Measurements from ENCODE around the gene KCTD21.
A peak's percentile ranks its signal among the peaks of the same experiment; 100 is the strongest.

The KCTD21 gene

GRCh38 chr11:78196661-78197091 lies 8.2 kb upstream of the KCTD21 start:
- no peak for TF ChIP-seq CTCF (IDR thresholded peaks at IDR 0.05; ENCODE audit: control extremely low read depth, extremely low read depth, low read depth, missing control alignments)
- ChIA-PET CTCF (no interaction called here), POLR2A (no interaction called here)
- no peak for DNase-seq (ENCODE audit: extremely low spot score)

DNA sequence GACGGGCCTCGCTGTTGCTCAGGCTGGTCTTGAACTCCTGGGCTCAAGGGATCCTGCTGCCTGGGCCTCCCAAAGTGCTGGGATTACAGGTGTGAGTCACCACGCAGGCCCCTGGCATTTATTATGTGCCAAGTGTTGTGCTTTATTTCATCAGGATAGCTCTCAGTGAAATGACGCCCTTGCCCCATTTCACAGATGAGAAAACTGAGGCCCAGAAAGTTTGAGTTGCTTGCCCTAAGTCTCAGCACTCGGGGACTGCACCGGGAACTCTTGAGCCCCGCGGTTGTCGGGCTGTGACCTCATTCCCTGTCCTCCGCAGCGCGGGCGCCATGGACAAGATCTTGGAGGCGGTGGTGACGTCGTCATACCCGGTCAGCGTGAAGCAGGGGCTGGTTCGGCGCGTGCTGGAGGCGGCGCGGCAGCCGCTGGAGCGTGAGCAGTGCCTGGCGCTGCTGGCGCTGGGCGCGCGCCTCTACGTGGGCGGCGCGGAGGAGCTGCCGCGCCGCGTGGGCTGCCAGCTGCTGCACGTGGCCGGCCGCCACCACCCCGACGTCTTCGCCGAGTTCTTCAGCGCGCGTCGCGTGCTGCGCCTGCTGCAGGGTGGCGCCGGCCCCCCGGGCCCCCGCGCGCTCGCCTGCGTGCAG lies 7.6 kb upstream of the KCTD21 start:
- no peak for DNase-seq (ENCODE audit: extremely low spot score)

GRCh38 chr11:78194490-78194889 lies 6.1 kb upstream of the KCTD21 start:
- no peak for TF ChIP-seq CTCF (IDR thresholded peaks at IDR 0.05; ENCODE audit: control extremely low read depth, extremely low read depth, low read depth, missing control alignments)
- CTCF ChIA-PET: interaction anchor here (1.0 to 1.4 kb wide), 3 partner anchors 8 to 20 kb away, joined by 3 to 5 read pairs (median 4); no protein-coding TSS in a partner anchor
- POLR2A ChIA-PET: no interaction called here
- no peak for DNase-seq (ENCODE audit: extremely low spot score)

More for the DNA sequence above, 7.6 kb upstream of the KCTD21 start:
- CTCF ChIA-PET: no interaction called here
- POLR2A ChIA-PET: no interaction called here
- TF ChIP-seq CTCF (IDR thresholded peaks at IDR 0.05; ENCODE audit: control extremely low read depth, extremely low read depth, low read depth, missing control alignments): no peak

GRCh38 chr11:78193806-78194205 lies 5.4 kb upstream of the KCTD21 start:
- no peak for TF ChIP-seq CTCF (IDR thresholded peaks at IDR 0.05; ENCODE audit: control extremely low read depth, extremely low read depth, low read depth, missing control alignments)
- ChIA-PET CTCF (interaction anchor here (1.0 to 1.4 kb wide), 4 partner anchors 9 to 371 kb away, joined by 3 to 5 read pairs (median 4); no protein-coding TSS in a partner anchor), POLR2A (no interaction called here)
- no peak for DNase-seq (ENCODE audit: extremely low spot score)

DNA sequence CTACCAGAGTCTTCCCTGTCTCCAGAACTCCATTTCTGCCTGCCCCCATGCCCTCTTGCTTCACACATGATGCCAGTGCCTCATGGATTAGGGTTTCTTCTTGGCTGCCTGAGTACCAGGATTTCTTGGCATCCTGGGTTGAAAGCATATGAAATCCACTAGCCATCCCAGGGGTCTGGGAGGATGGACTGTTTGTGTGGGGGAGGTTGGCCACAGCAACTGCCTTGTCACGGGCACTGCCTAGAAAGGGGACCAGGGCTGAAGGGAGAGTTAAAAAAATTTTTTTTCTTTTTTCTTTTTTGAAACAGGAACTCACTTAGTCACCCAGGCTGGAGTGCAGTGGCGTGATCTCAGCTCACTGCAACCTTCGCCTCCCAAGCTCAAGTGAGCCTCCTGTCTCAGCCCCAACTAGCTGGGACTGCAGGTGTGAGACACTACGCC lies 4.5 kb upstream of the KCTD21 start:
- DNase-seq (ENCODE audit: extremely low spot score): no peak
- POLR2A ChIA-PET: no interaction called here
- no peak for TF ChIP-seq CTCF (IDR thresholded peaks at IDR 0.05; ENCODE audit: control extremely low read depth, extremely low read depth, low read depth, missing control alignments)
- CTCF ChIA-PET: interaction anchor here (1.1 to 1.4 kb wide), 2 partner anchors 27 to 372 kb away, joined by 3 to 5 read pairs; no protein-coding TSS in a partner anchor

DNA sequence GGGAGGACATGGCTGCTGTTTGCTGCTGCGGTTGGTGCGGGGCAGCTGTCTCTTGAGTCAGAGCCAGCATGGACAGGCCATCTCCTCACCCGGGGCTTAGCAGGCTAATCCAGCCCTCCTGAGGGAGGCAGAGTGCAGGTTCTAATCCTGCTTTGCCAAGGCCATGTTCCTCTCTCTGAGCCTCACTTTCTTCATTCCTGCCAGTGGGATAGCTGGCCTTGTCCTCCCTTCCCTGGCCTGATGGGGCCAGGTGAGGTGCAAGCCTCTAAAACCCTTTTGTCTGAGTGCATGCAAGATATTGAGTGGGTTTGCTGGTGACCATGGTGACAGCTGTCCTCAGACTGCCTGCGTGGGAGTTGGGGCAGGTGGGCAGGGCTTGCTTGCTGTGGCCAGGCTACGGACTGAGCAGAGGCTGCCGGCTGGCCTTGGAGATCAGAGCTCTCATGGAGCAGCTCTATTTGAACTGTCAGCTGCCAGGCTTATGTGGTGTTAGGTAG lies 3.8 kb upstream of the KCTD21 start:
- peak; percentile 44 for DNase-seq (ENCODE audit: extremely low spot score)
- CTCF ChIA-PET: interaction anchor here (1.1 to 1.4 kb wide), 2 partner anchors 28 to 373 kb away, joined by 3 to 5 read pairs; no protein-coding TSS in a partner anchor
- POLR2A ChIA-PET: no interaction called here
- no peak for TF ChIP-seq CTCF (IDR thresholded peaks at IDR 0.05; ENCODE audit: control extremely low read depth, extremely low read depth, low read depth, missing control alignments)
